MM.1S (cell line): ENCODE data around the gene AGBL1.

ENCODE experiments used
- DNase-seq: peaks from one replicate; pipeline ENCODE4 v3.0.0-alpha.2; 2015
- H2AFZ ChIP-seq: fragments of 300-600 bp; sonication (generic); 2 replicates; pipeline ENCODE4 v1.6.0; 2016; ENCODE audit warnings: antibody characterized with exemption, low read length
- H3F3A ChIP-seq: fragments of 300-600 bp; sonication (generic); 2 replicates; pipeline ENCODE4 v1.6.1; 2016; ENCODE audit warnings: mild to moderate bottlenecking, antibody characterized with exemption, low read length, moderate library complexity, mixed read lengths; ENCODE audit not compliant: insufficient read depth
- H3K27ac ChIP-seq: fragments of 300-600 bp; sonication (generic); 2 replicates; pipeline ENCODE4 v1.5.1; 2016; ENCODE audit warnings: mild to moderate bottlenecking, low read length
- H3K27me3 ChIP-seq: fragments of 300-600 bp; sonication (generic); replicated peaks from 2 replicates; pipeline ENCODE4 v1.6.0; 2016; ENCODE audit warnings: low read length; ENCODE audit not compliant: insufficient read depth
- H3K36me3 ChIP-seq: fragments of 300-600 bp; sonication (generic); replicated peaks from 2 replicates; pipeline ENCODE4 v1.6.1; 2016; ENCODE audit warnings: mild to moderate bottlenecking, low read length, mixed read lengths; ENCODE audit not compliant: insufficient read depth
- H3K4me1 ChIP-seq: fragments of 300-600 bp; sonication (generic); 2 replicates; pipeline ENCODE4 v1.6.1; 2016; ENCODE audit warnings: low read length, mixed read lengths
- H3K4me2 ChIP-seq: fragments of 300-600 bp; sonication (generic); 2 replicates; pipeline ENCODE4 v1.6.0; 2016; ENCODE audit warnings: low read depth, low read length
- H3K4me3 ChIP-seq: fragments of 300-600 bp; sonication (generic); 2 replicates; pipeline ENCODE4 v1.5.1; 2016; ENCODE audit warnings: low read length, mixed read lengths
- H3K79me2 ChIP-seq: fragments of 300-600 bp; sonication (generic); 2 replicates; pipeline ENCODE4 v1.6.1; 2016; ENCODE audit warnings: mixed run types, low read length, mixed read lengths
- H3K9ac ChIP-seq: fragments of 300-600 bp; sonication (generic); 2 replicates; pipeline ENCODE4 v1.6.1; 2016; ENCODE audit warnings: low read length, mixed read lengths
- H3K9me2 ChIP-seq: fragments of 300-600 bp; sonication (generic); replicated peaks from 2 replicates; pipeline ENCODE4 v1.6.1; 2016; ENCODE audit warnings: mild to moderate bottlenecking, low read length, mixed read lengths; ENCODE audit not compliant: insufficient read depth
- H3K9me3 ChIP-seq: fragments of 300-600 bp; sonication (generic); replicated peaks from 2 replicates; pipeline ENCODE4 v1.6.1; 2016; ENCODE audit warnings: mild to moderate bottlenecking, low read length, mixed read lengths; ENCODE audit not compliant: insufficient read depth
- H4K20me1 ChIP-seq: fragments of 300-600 bp; sonication (generic); 2 replicates; pipeline ENCODE4 v1.6.1; 2016; ENCODE audit warnings: mild to moderate bottlenecking, low read length, moderate library complexity, mixed read lengths; ENCODE audit not compliant: insufficient read depth
- EZH2 ChIP-seq: fragments of 300-600 bp; sonication (generic); optimal IDR thresholded peaks from 2 replicates; pipeline ENCODE3; 2017; ENCODE audit warnings: low read depth, mild to moderate bottlenecking, antibody characterized with exemption, low read length, mixed read lengths
- EZH2phosphoT487 ChIP-seq: fragments of 300-600 bp; sonication (generic); IDR thresholded peaks from 2 replicates; pipeline ENCODE4 v1.6.1; 2018; ENCODE audit warnings: antibody characterized with exemption, low read length
- TF ChIP-seq, protein P1 (sequence below): fragments of 300-600 bp; sonication (generic); IDR thresholded peaks from 2 replicates; pipeline ENCODE4 v1.5.1; 2016; ENCODE audit warnings: antibody characterized with exemption, low read length, mixed read lengths

Gene AGBL1

DNA sequence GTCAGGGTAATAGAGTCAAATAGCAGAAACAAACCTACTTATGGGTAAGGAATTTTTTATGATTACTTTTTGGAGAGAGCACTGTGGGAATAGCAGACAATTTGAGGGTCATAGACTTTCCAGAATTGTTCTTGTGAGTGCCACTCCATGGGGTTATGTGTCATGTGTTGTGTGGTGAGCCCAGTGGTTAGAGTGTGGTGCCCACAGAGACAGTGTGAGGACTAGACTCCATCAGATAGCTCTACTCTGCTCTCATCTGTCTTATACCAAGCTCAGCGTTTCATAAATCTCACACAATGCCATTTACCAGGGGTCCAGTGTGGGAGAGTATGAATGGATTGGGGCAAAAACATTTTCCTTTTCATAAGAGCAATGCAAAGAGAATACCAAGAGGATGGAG, 188.9 kb downstream of the AGBL1 start:
- Histone ChIP-seq H3K79me2 (no peaks in the 10 kb centered on the region), H3F3A (no peaks in the 10 kb centered on the region), H3K27me3 (no peaks in the 10 kb centered on the region), H3K9me2 (no peaks in the 10 kb centered on the region), H3K36me3 (no peaks in the 10 kb centered on the region), H3K9me3 (no peaks in the 10 kb centered on the region), H3K9ac (no peak overlapping the region), H3K4me3 (no peak overlapping the region), H2AFZ (no peak overlapping the region), H3K4me2 (no peak overlapping the region), H3K27ac (no peak overlapping the region), H4K20me1 (no peaks in the 10 kb centered on the region), H3K4me1 (no peaks in the 10 kb centered on the region)
- no peak for DNase-seq
- no peak for TF ChIP-seq EZH2
- TF ChIP-seq, protein P1, sequence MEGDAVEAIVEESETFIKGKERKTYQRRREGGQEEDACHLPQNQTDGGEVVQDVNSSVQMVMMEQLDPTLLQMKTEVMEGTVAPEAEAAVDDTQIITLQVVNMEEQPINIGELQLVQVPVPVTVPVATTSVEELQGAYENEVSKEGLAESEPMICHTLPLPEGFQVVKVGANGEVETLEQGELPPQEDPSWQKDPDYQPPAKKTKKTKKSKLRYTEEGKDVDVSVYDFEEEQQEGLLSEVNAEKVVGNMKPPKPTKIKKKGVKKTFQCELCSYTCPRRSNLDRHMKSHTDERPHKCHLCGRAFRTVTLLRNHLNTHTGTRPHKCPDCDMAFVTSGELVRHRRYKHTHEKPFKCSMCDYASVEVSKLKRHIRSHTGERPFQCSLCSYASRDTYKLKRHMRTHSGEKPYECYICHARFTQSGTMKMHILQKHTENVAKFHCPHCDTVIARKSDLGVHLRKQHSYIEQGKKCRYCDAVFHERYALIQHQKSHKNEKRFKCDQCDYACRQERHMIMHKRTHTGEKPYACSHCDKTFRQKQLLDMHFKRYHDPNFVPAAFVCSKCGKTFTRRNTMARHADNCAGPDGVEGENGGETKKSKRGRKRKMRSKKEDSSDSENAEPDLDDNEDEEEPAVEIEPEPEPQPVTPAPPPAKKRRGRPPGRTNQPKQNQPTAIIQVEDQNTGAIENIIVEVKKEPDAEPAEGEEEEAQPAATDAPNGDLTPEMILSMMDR = no peak
- no peak for TF ChIP-seq EZH2phosphoT487

DNA sequence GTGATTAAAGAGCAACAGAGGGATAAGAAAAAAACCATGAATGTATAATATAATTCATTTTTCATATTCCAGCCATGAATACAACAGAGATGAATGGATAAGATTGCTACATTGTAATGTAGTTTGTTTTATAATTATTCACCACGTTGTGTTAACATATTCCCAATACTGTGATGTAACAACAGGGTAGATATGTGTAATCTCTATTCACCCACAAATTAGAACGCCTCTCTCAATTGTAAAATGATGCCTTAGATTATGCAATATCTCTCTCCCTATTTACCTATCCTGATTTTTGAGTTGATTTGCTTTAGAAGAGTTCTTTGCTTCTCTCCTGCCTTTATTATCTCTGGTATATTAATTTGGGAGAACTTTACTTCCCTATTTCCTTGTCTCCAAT, 193.6 kb downstream of the AGBL1 start:
- no peak for TF ChIP-seq EZH2
- no peak for TF ChIP-seq EZH2phosphoT487
- TF ChIP-seq, protein P1 = no peak
- Histone ChIP-seq H3K79me2 (no peaks in the 10 kb centered on the region), H3K36me3 (no peaks in the 10 kb centered on the region), H3K27ac (no peak overlapping the region), H3K4me1 (no peaks in the 10 kb centered on the region), H3K9ac (no peak overlapping the region), H3K9me3 (no peaks in the 10 kb centered on the region), H4K20me1 (no peaks in the 10 kb centered on the region), H3K4me3 (no peak overlapping the region), H3K9me2 (no peaks in the 10 kb centered on the region), H2AFZ (no peak overlapping the region), H3K27me3 (no peaks in the 10 kb centered on the region), H3K4me2 (no peak overlapping the region), H3F3A (no peaks in the 10 kb centered on the region)
- DNase-seq = no peak

DNA sequence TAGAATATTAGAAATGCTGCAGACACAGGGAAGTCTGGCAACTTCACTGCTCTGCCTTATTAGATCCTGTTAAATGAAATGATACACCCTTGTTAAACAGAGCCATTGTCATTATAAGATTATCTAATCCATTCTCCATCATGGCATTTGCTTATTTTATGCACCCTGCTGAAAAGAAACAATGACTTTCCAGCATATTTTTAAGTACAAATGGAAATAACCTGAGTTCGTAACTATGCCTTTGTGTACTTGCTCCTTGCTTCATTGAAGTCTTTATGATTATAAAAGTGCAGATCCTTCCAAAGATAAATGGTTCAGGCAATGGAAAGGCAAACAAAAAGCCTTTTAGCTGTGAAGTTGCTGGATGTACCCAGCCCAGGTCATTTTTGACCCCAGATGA, 195.7 kb downstream of the AGBL1 start:
- Histone ChIP-seq H3K9me2 (no peaks in the 10 kb centered on the region), H3K79me2 (no peaks in the 10 kb centered on the region), H3K27ac (no peak overlapping the region), H2AFZ (no peak overlapping the region), H3K9ac (no peak overlapping the region), H3K4me2 (no peak overlapping the region), H3F3A (no peaks in the 10 kb centered on the region), H3K4me3 (no peak overlapping the region), H3K9me3 (no peaks in the 10 kb centered on the region), H4K20me1 (no peaks in the 10 kb centered on the region), H3K36me3 (no peaks in the 10 kb centered on the region), H3K4me1 (no peaks in the 10 kb centered on the region), H3K27me3 (no peaks in the 10 kb centered on the region)
- no peak for DNase-seq
- TF ChIP-seq EZH2 (no peak), EZH2phosphoT487 (no peak)
- TF ChIP-seq, protein P1 = no peak

DNA sequence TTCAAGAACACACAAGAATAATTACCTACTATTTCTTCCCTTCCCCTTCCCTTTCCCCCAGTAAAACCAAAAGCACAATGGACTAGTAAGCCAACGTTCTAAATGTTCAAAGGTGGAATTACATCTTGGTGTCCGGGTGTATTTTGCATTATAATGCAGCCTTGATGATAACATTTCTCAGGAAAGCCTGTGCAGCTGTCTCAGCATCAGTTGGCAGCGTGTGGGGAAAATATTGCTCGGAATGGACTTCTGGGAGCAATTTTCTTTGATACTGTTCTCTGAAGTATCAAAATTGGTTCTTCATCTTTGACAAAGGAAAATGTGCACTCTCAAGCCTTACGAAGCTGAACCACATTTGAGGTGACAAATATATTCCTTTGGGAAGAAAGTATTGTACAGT, 198.9 kb downstream of the AGBL1 start:
- DNase-seq = no peak
- Histone ChIP-seq H3K79me2 (no peaks in the 10 kb centered on the region), H3K27me3 (no peaks in the 10 kb centered on the region), H3K36me3 (no peaks in the 10 kb centered on the region), H3K9me2 (no peaks in the 10 kb centered on the region), H3K4me1 (no peaks in the 10 kb centered on the region), H2AFZ (no peak overlapping the region), H3K9ac (no peak overlapping the region), H3K27ac (no peak overlapping the region), H3K4me3 (no peak overlapping the region), H3K9me3 (no peaks in the 10 kb centered on the region), H3F3A (no peaks in the 10 kb centered on the region), H3K4me2 (no peak overlapping the region), H4K20me1 (no peaks in the 10 kb centered on the region)
- TF ChIP-seq EZH2phosphoT487 (no peak), EZH2 (no peak)
- TF ChIP-seq, protein P1 = no peak
